ENCODE data around the gene NEU4.
"Not testable (repeated sequence)": the region's sequence is repeated elsewhere in the genome, so short reads cannot be mapped to it uniquely, and the experiment has no call there.

Gene NEU4

GRCh38 chr2:241822264-241822623 lies 13.3 kb downstream of the NEU4 start:
- Mint-ChIP-seq H3K27me3 (peaks cover 70% of the 10 kb centered on the region), H3K4me3 (no peak overlapping the region), H3K4me1 (peaks cover 21% of the 10 kb centered on the region)

GRCh38 chr2:241823531-241824437 lies 14.8 kb downstream of the NEU4 start:
- peak overlapping the region; percentile 13 for H3K27ac Mint-ChIP-seq
- peaks cover 16% of the 10 kb centered on the region for H3K9me3 Mint-ChIP-seq
- not testable (repeated sequence) for H3K4me3 Mint-ChIP-seq, H3K36me3 Mint-ChIP-seq, ATAC-seq
- H3K27me3 Mint-ChIP-seq, result peaks cover 58% of the 10 kb centered on the region
- H3K4me1 Mint-ChIP-seq, result peaks cover 14% of the 10 kb centered on the region

More at GRCh38 chr2:241822264-241822623, 13.3 kb downstream of the NEU4 start:
- Mint-ChIP-seq H3K9me3 (peaks cover 16% of the 10 kb centered on the region), H3K27ac (no peak overlapping the region), H3K36me3 (no peaks in the 10 kb centered on the region)
- ATAC-seq, result no peak

- no peak overlapping the region for H3K4me3 Mint-ChIP-seq
Measured at GRCh38 chr2:241827394-241827793, 18.4 kb downstream of the NEU4 start.

GRCh38 chr2:241833101-241833663 lies 24.2 kb downstream of the NEU4 start:
- no peaks in the 10 kb centered on the region for H3K4me1 Mint-ChIP-seq
- no peaks in the 10 kb centered on the region for H3K36me3 Mint-ChIP-seq
- no peak for ATAC-seq

More at GRCh38 chr2:241827394-241827793, 18.4 kb downstream of the NEU4 start:
- H3K4me1 Mint-ChIP-seq, result peaks cover 7% of the 10 kb centered on the region
- no peaks in the 10 kb centered on the region for H3K36me3 Mint-ChIP-seq
- no peak overlapping the region for H3K27ac Mint-ChIP-seq
- peaks cover 62% of the 10 kb centered on the region for H3K27me3 Mint-ChIP-seq
- no peak for ATAC-seq
- H3K9me3 Mint-ChIP-seq, result peaks cover 16% of the 10 kb centered on the region

GRCh38 chr2:241833756-241834526 lies 24.9 kb downstream of the NEU4 start:
- not testable (repeated sequence) for H3K36me3 Mint-ChIP-seq, ATAC-seq
- H3K27me3 Mint-ChIP-seq, result peaks cover 37% of the 10 kb centered on the region

More at GRCh38 chr2:241833101-241833663, 24.2 kb downstream of the NEU4 start:
- H3K27me3 Mint-ChIP-seq, result peaks cover 37% of the 10 kb centered on the region
- no peak overlapping the region for H3K27ac Mint-ChIP-seq
- H3K4me3 Mint-ChIP-seq, result no peak overlapping the region
- H3K9me3 Mint-ChIP-seq, result no peaks in the 10 kb centered on the region

GRCh38 chr2:241834527-241835210 lies 25.7 kb downstream of the NEU4 start:
- H3K27me3 Mint-ChIP-seq, result peaks cover 37% of the 10 kb centered on the region

More at GRCh38 chr2:241833756-241834526, 24.9 kb downstream of the NEU4 start:
- H3K4me1 Mint-ChIP-seq, H3K9me3 Mint-ChIP-seq, H3K27ac Mint-ChIP-seq, H3K4me3 Mint-ChIP-seq: not testable (repeated sequence)

GRCh38 chr2:241835611-241836010 lies 26.6 kb downstream of the NEU4 start:
- Mint-ChIP-seq H3K4me3 (no peak overlapping the region), H3K36me3 (no peaks in the 10 kb centered on the region), H3K27ac (no peak overlapping the region), H3K4me1 (no peaks in the 10 kb centered on the region), H3K27me3 (peaks cover 31% of the 10 kb centered on the region), H3K9me3 (no peaks in the 10 kb centered on the region)
- no peak for ATAC-seq

More at GRCh38 chr2:241834527-241835210, 25.7 kb downstream of the NEU4 start:
- no peak overlapping the region for H3K27ac Mint-ChIP-seq
- H3K4me1 Mint-ChIP-seq, result no peaks in the 10 kb centered on the region
- H3K36me3 Mint-ChIP-seq, result no peaks in the 10 kb centered on the region
- no peak for ATAC-seq
- H3K4me3 Mint-ChIP-seq, result no peak overlapping the region
- H3K9me3 Mint-ChIP-seq, result no peaks in the 10 kb centered on the region

GRCh38 chr2:241836292-241836691 lies 27.3 kb downstream of the NEU4 start:
- no peak overlapping the region for H3K4me3 Mint-ChIP-seq
- no peaks in the 10 kb centered on the region for H3K4me1 Mint-ChIP-seq
- no peak for ATAC-seq
- no peak overlapping the region for H3K27ac Mint-ChIP-seq
- no peaks in the 10 kb centered on the region for H3K9me3 Mint-ChIP-seq
- H3K36me3 Mint-ChIP-seq, result no peaks in the 10 kb centered on the region
- H3K27me3 Mint-ChIP-seq, result peaks cover 24% of the 10 kb centered on the region

GRCh38 chr2:241837197-241837965 lies 28.4 kb downstream of the NEU4 start:
- H3K4me3 Mint-ChIP-seq, result no peak overlapping the region
- H3K9me3 Mint-ChIP-seq, result no peaks in the 10 kb centered on the region

GRCh38 chr2:241841181-241842066 lies 32.4 kb downstream of the NEU4 start:
- Mint-ChIP-seq H3K27me3 (no peaks in the 10 kb centered on the region), H3K36me3 (no peaks in the 10 kb centered on the region), H3K27ac (no peak overlapping the region), H3K9me3 (no peaks in the 10 kb centered on the region), H3K4me3 (no peak overlapping the region), H3K4me1 (peaks cover 34% of the 10 kb centered on the region)
- ATAC-seq, result no peak

More at GRCh38 chr2:241837197-241837965, 28.4 kb downstream of the NEU4 start:
- H3K36me3 Mint-ChIP-seq, result no peaks in the 10 kb centered on the region
- H3K27me3 Mint-ChIP-seq, result peaks cover 19% of the 10 kb centered on the region
- H3K27ac Mint-ChIP-seq, result no peak overlapping the region
- peaks cover 1% of the 10 kb centered on the region for H3K4me1 Mint-ChIP-seq
- ATAC-seq, result no peak

- Mint-ChIP-seq H3K9me3 (no peaks in the 10 kb centered on the region), H3K36me3 (no peaks in the 10 kb centered on the region), H3K4me3 (no peak overlapping the region), H3K4me1 (peaks cover 35% of the 10 kb centered on the region), H3K27ac (peak overlapping the region; percentile 84), H3K27me3 (no peaks in the 10 kb centered on the region)
- ATAC-seq, result no peak
Measured at GRCh38 chr2:241842067-241842415, 33.0 kb downstream of the NEU4 start.

GRCh38 chr2:241842620-241843211 lies 33.7 kb downstream of the NEU4 start:
- peaks cover 35% of the 10 kb centered on the region for H3K4me1 Mint-ChIP-seq
- no peaks in the 10 kb centered on the region for H3K27me3 Mint-ChIP-seq
- no peaks in the 10 kb centered on the region for H3K36me3 Mint-ChIP-seq
- ATAC-seq, result peak; percentile 39
- H3K9me3 Mint-ChIP-seq, result no peaks in the 10 kb centered on the region
- peak overlapping the region; percentile 84 for H3K27ac Mint-ChIP-seq
- H3K4me3 Mint-ChIP-seq, result peak overlapping the region; percentile 68

- peak; percentile 3 for ATAC-seq
Measured at GRCh38 chr2:241843321-241844065, 34.5 kb downstream of the NEU4 start.

More at GRCh38 chr2:241843321-241844065, 34.5 kb downstream of the NEU4 start:
- no peaks in the 10 kb centered on the region for H3K9me3 Mint-ChIP-seq
- H3K27me3 Mint-ChIP-seq, result no peaks in the 10 kb centered on the region
- peaks cover 35% of the 10 kb centered on the region for H3K4me1 Mint-ChIP-seq
- peak overlapping the region; percentile 68 for H3K4me3 Mint-ChIP-seq
- H3K36me3 Mint-ChIP-seq, result no peaks in the 10 kb centered on the region
- peak overlapping the region; percentile 84 for H3K27ac Mint-ChIP-seq

Data from stimulated activated memory B cell treated with anti-CD40 and anti-IgM and Interleukin-4, amounts not matched to agents 10 μg/mL and 1 μg/mL and 100 μg/mL, for 72 hours (primary cell).